Neural progenitor cell (in vitro differentiated cells): ENCODE results near the gene TRAPPC12. TPM values are rescaled to one million over a fixed set of nuclear protein-coding genes. Genes with fewer than 3 reads are reported as not detected.

Source experiments
- DNase-seq: peaks from one replicate; pipeline ENCODE4 v3.0.0-alpha.2; 2016; ENCODE audit warnings: low spot score
- H2AFZ ChIP-seq: fragments of 200-600 bp; sonication (generic); replicated peaks from 2 replicates; pipeline ENCODE4 v1.6.1; 2016; ENCODE audit warnings: antibody characterized with exemption
- H3F3A ChIP-seq: fragments of 200-600 bp; sonication (generic); 2 replicates; pipeline ENCODE4 v1.6.1; 2016; ENCODE audit warnings: antibody characterized with exemption, low read depth
- H3K27ac ChIP-seq: fragments of 200-600 bp; sonication (generic); 2 replicates; pipeline ENCODE4 v1.5.1; 2016; ENCODE audit warnings: mild to moderate bottlenecking
- H3K27me3 ChIP-seq: fragments of 200-600 bp; sonication (generic); 2 replicates; pipeline ENCODE4 v1.6.1; 2016; ENCODE audit warnings: mild to moderate bottlenecking, moderate library complexity
- H3K36me3 ChIP-seq: fragments of 200-600 bp; sonication (generic); 2 replicates; pipeline ENCODE4 v1.5.1; 2016
- H3K4me1 ChIP-seq: fragments of 200-600 bp; sonication (generic); 2 replicates; pipeline ENCODE4 v1.6.1; 2016; ENCODE audit warnings: mixed run types
- H3K4me2 ChIP-seq: fragments of 200-600 bp; sonication (generic); 2 replicates; pipeline ENCODE4 v1.6.1; 2016
- H3K4me3 ChIP-seq: fragments of 200-600 bp; sonication (generic); 2 replicates; pipeline ENCODE4 v1.5.1; 2016
- H3K79me2 ChIP-seq: fragments of 200-600 bp; sonication (generic); 2 replicates; pipeline ENCODE4 v1.6.1; 2016; ENCODE audit warnings: low read depth
- H3K9ac ChIP-seq: fragments of 200-600 bp; sonication (generic); 2 replicates; pipeline ENCODE4 v1.6.1; 2016
- H3K9me3 ChIP-seq: fragments of 200-600 bp; sonication (generic); 2 replicates; pipeline ENCODE4 v1.5.1; 2016; ENCODE audit warnings: low read depth
- H4K20me1 ChIP-seq: fragments of 200-600 bp; sonication (generic); 2 replicates; pipeline ENCODE4 v1.6.1; 2016; ENCODE audit warnings: low read depth
- H3K27ac Mint-ChIP-seq: 3 replicates; pipeline ENCODE4 v1.8.0; 2021; ENCODE audit warnings: mixed read lengths
- H3K27me3 Mint-ChIP-seq: 2 replicates; pipeline ENCODE4 v1.8.0; 2022; ENCODE audit warnings: low read depth, mild to moderate bottlenecking, inconsistent platforms, moderate library complexity, mixed read lengths; ENCODE audit not compliant: insufficient read depth
- H3K36me3 Mint-ChIP-seq: 3 replicates; pipeline ENCODE4 v1.8.0; 2021; ENCODE audit warnings: mixed read lengths
- H3K4me1 Mint-ChIP-seq: 3 replicates; pipeline ENCODE4 v1.8.0; 2021; ENCODE audit warnings: mixed read lengths
- H3K4me3 Mint-ChIP-seq: 3 replicates; pipeline ENCODE4 v1.8.0; 2021; ENCODE audit warnings: mild to moderate bottlenecking, moderate library complexity, mixed read lengths
- H3K9me3 Mint-ChIP-seq: 3 replicates; pipeline ENCODE4 v1.8.0; 2020; ENCODE audit warnings: mixed read lengths
- EZH2 ChIP-seq: fragments of 200-600 bp; sonication (generic); IDR thresholded peaks from 2 replicates; pipeline ENCODE4 v1.6.1; 2017; ENCODE audit warnings: antibody characterized with exemption, mild to moderate bottlenecking, moderate library complexity
- EZH2phosphoT487 ChIP-seq: fragments of 200-600 bp; sonication (generic); IDR thresholded peaks from 2 replicates; pipeline ENCODE4 v1.6.1; 2017; ENCODE audit warnings: antibody characterized with exemption
- total RNA-seq: library from RNA; depleted of rRNA; stranded (reverse); fragments of >200 nt; gene quantifications from 2 replicates; pipeline ENCODE4 v1.2.3, GENCODE V29; 2015; ENCODE audit warnings: low replicate concordance
- TF ChIP-seq, protein P1 (sequence below): fragments of 200-600 bp; sonication (generic); IDR thresholded peaks from 2 replicates; pipeline ENCODE4 v1.5.1; 2017; ENCODE audit warnings: antibody characterized with exemption, mild to moderate bottlenecking

The TRAPPC12 gene
- total RNA-seq, 1 donor from 2014 or later = 59.5 TPM

DNA sequence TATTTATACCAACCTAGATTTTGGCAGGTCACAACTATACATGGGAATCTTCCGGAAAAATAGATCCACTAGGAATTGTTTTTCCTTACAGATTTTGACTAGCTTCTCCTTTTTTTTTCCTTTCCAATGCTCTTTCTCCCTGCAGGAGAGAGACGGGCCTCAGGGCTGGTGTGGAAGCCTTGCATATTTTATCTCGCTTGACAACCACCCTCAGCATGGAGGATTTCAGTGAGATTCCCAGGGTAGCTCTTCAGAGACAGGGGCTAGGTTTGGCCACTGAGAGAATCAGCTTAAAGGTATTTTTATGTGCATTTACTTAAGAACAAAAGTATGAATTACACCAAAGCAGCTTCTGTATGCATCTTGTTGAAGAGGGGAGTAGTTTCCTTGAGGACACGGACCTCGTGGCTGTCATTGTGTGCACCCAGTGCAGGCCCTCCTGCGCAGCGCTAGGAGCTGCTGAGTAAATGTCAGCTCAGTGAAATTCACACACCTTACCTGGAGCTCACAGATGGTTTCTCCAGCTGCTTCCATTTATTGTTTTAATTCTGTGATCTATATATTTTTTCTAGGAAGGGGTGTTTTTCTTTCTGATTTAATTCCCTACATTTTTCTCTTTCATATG is 54.4 kb downstream of the TRAPPC12 start:
- no peak overlapping the region for H3K27ac ChIP-seq
- no peak for DNase-seq
- Mint-ChIP-seq H3K27ac (no peak overlapping the region), H3K36me3 (peaks cover 13% of the 10 kb centered on the region), H3K27me3 (peaks cover 2% of the 10 kb centered on the region), H3K4me3 (no peak overlapping the region), H3K4me1 (peaks cover 22% of the 10 kb centered on the region), H3K9me3 (peaks cover 2% of the 10 kb centered on the region)
- peak overlapping the region; percentile 21 for H3K9ac ChIP-seq
- H2AFZ ChIP-seq = no peak overlapping the region
- no peaks in the 10 kb centered on the region for H3K36me3 ChIP-seq
- no peak overlapping the region for H3K4me3 ChIP-seq
- H4K20me1 ChIP-seq = peaks cover 7% of the 10 kb centered on the region
- no peaks in the 10 kb centered on the region for H3K4me1 ChIP-seq
- no peak overlapping the region for H3K4me2 ChIP-seq
- no peaks in the 10 kb centered on the region for H3K79me2 ChIP-seq
- no peaks in the 10 kb centered on the region for H3K27me3 ChIP-seq
- no peaks in the 10 kb centered on the region for H3K9me3 ChIP-seq
- TF ChIP-seq EZH2phosphoT487 = no peak
- TF ChIP-seq EZH2 = no peak
- TF ChIP-seq, protein P1, sequence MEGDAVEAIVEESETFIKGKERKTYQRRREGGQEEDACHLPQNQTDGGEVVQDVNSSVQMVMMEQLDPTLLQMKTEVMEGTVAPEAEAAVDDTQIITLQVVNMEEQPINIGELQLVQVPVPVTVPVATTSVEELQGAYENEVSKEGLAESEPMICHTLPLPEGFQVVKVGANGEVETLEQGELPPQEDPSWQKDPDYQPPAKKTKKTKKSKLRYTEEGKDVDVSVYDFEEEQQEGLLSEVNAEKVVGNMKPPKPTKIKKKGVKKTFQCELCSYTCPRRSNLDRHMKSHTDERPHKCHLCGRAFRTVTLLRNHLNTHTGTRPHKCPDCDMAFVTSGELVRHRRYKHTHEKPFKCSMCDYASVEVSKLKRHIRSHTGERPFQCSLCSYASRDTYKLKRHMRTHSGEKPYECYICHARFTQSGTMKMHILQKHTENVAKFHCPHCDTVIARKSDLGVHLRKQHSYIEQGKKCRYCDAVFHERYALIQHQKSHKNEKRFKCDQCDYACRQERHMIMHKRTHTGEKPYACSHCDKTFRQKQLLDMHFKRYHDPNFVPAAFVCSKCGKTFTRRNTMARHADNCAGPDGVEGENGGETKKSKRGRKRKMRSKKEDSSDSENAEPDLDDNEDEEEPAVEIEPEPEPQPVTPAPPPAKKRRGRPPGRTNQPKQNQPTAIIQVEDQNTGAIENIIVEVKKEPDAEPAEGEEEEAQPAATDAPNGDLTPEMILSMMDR = no peak
- peaks cover 5% of the 10 kb centered on the region for H3F3A ChIP-seq

DNA sequence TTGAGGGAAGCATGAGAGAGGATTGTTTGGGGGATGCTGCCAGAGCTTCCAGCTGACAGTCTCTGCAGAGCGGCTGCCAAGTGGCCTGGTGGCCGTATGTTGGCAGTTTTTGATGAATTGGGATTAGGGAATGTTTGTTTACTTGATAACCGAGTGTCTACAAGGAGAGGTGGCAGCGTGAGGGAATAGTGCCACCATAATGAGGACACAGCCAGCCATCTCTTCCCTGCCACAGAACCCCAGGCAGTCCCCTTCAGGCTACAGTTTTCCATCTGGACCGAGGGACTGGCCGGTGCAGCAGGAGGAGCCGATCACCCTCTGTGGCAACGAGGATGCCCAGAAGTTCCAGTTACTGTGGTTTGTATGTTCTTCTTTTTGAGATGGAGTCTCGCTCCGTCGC is 55.2 kb downstream of the TRAPPC12 start:
- H2AFZ ChIP-seq = no peak overlapping the region
- peaks cover 2% of the 10 kb centered on the region for H3K9me3 Mint-ChIP-seq
- H3K27me3 Mint-ChIP-seq = peaks cover 2% of the 10 kb centered on the region
- H3K4me3 Mint-ChIP-seq = no peak overlapping the region
- peaks cover 8% of the 10 kb centered on the region for H3K36me3 Mint-ChIP-seq
- no peak overlapping the region for H3K27ac Mint-ChIP-seq
- no peaks in the 10 kb centered on the region for H3K4me1 ChIP-seq
- peaks cover 7% of the 10 kb centered on the region for H4K20me1 ChIP-seq
- H3K79me2 ChIP-seq = no peaks in the 10 kb centered on the region
- H3F3A ChIP-seq = peaks cover 8% of the 10 kb centered on the region
- no peak overlapping the region for H3K4me3 ChIP-seq
- H3K4me2 ChIP-seq = no peak overlapping the region
- H3K27ac ChIP-seq = no peak overlapping the region
- TF ChIP-seq, protein P1 = no peak
- TF ChIP-seq EZH2 = no peak
- no peak for TF ChIP-seq EZH2phosphoT487
- no peak for DNase-seq
- H3K9me3 ChIP-seq = no peaks in the 10 kb centered on the region
- H3K4me1 Mint-ChIP-seq = peaks cover 22% of the 10 kb centered on the region
- H3K36me3 ChIP-seq = no peaks in the 10 kb centered on the region
- H3K9ac ChIP-seq = no peak overlapping the region
- H3K27me3 ChIP-seq = no peaks in the 10 kb centered on the region

DNA sequence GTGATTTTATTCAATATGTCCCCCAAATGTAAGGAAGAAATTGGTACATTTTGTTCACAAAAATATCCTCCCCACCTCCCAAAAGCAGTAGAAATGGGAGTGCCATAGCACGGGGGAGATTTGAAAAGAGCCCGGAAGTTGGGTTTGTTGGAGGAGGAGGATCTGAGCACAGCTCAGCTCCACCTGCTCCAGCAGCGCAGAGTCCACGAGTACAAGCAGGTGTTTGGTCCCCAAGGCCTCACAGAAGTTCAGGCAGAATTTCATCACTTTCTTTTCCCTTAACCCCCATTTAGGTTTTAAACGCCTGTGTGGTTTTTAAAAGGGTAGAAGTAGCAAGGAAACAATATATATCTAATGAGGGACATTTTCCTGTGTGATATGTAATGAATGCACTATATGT is 56.0 kb downstream of the TRAPPC12 start:
- peaks cover 7% of the 10 kb centered on the region for H4K20me1 ChIP-seq

More for the DNA sequence above, 56.0 kb downstream of the TRAPPC12 start:
- Mint-ChIP-seq H3K27me3 (peaks cover 2% of the 10 kb centered on the region), H3K4me1 (peaks cover 22% of the 10 kb centered on the region), H3K27ac (no peak overlapping the region), H3K36me3 (peaks cover 8% of the 10 kb centered on the region), H3K9me3 (peaks cover 2% of the 10 kb centered on the region), H3K4me3 (no peak overlapping the region)
- H2AFZ ChIP-seq = no peak overlapping the region
- H3K4me1 ChIP-seq = no peaks in the 10 kb centered on the region
- no peaks in the 10 kb centered on the region for H3K79me2 ChIP-seq
- no peak overlapping the region for H3K9ac ChIP-seq
- H3K4me3 ChIP-seq = no peak overlapping the region
- no peak for DNase-seq
- H3K27me3 ChIP-seq = no peaks in the 10 kb centered on the region
- H3K36me3 ChIP-seq = no peaks in the 10 kb centered on the region
- peaks cover 8% of the 10 kb centered on the region for H3F3A ChIP-seq
- no peak for TF ChIP-seq EZH2
- TF ChIP-seq EZH2phosphoT487 = no peak
- TF ChIP-seq, protein P1 = no peak
- H3K9me3 ChIP-seq = no peaks in the 10 kb centered on the region
- H3K4me2 ChIP-seq = no peak overlapping the region
- H3K27ac ChIP-seq = no peak overlapping the region
